Measurements from ENCODE around the gene CCDC8. TPM values are rescaled to one million over a fixed set of nuclear protein-coding genes. Genes with fewer than 3 reads are reported as not detected.
"Not testable (repeated sequence)": the region's sequence is repeated elsewhere in the genome, so short reads cannot be mapped to it uniquely, and the experiment has no call there.

CCDC8 gene
- 32.3 TPM for polyA plus RNA-seq (2013, experiment 1 of 2; ENCODE audit: insufficient read length)
- 33.5 TPM for polyA plus RNA-seq (2013, experiment 2 of 2; ENCODE audit: insufficient read length)

GRCh38 chr19:46413262-46414031, at the start of gene CCDC8:
Gene CCDC8 (minus strand): TSS chr19:46413564. CDS start chr19:46412810, 754 bp downstream.
- DNase-seq, result peak; percentile 98

GRCh38 chr19:46461537-46461936, 48.2 kb upstream of the CCDC8 start:
- no peak for DNase-seq

- DNase-seq, result no peak
Measured at GRCh38 chr19:46460981-46461380, 47.6 kb upstream of the CCDC8 start.

GRCh38 chr19:46460055-46460454, 46.7 kb upstream of the CCDC8 start:
- DNase-seq, result no peak

- no peak for DNase-seq
Measured at GRCh38 chr19:46456930-46457329, 43.6 kb upstream of the CCDC8 start.

GRCh38 chr19:46454244-46454643, 40.9 kb upstream of the CCDC8 start:
- no peak for DNase-seq

GRCh38 chr19:46453661-46454060, 40.3 kb upstream of the CCDC8 start:
- no peak for DNase-seq

- DNase-seq, result no peak
Measured at GRCh38 chr19:46452186-46452585, 38.8 kb upstream of the CCDC8 start.

GRCh38 chr19:46451352-46451751, 38.0 kb upstream of the CCDC8 start:
- DNase-seq, result no peak

- no peak for DNase-seq
Measured at GRCh38 chr19:46450737-46451136, 37.4 kb upstream of the CCDC8 start.

GRCh38 chr19:46449228-46449627, 35.9 kb upstream of the CCDC8 start:
- no peak for DNase-seq

GRCh38 chr19:46448601-46449000, 35.2 kb upstream of the CCDC8 start:
- no peak for DNase-seq

GRCh38 chr19:46447824-46448223, 34.5 kb upstream of the CCDC8 start:
- DNase-seq, result no peak

- no peak for DNase-seq
Measured at GRCh38 chr19:46447006-46447405, 33.6 kb upstream of the CCDC8 start.

- no peak for DNase-seq
Measured at GRCh38 chr19:46446021-46446420, 32.7 kb upstream of the CCDC8 start.

GRCh38 chr19:46442808-46443450, 29.6 kb upstream of the CCDC8 start:
- DNase-seq, result peak; percentile 79

GRCh38 chr19:46441866-46442265, 28.5 kb upstream of the CCDC8 start:
- DNase-seq, result no peak

GRCh38 chr19:46435689-46436088, 22.3 kb upstream of the CCDC8 start:
- DNase-seq, result not testable (repeated sequence)

- DNase-seq, result no peak
Measured at GRCh38 chr19:46435009-46435408, 21.6 kb upstream of the CCDC8 start.

GRCh38 chr19:46433470-46433869, 20.1 kb upstream of the CCDC8 start:
- not testable (repeated sequence) for DNase-seq

GRCh38 chr19:46431824-46432223, 18.5 kb upstream of the CCDC8 start:
- no peak for DNase-seq

GRCh38 chr19:46429999-46430398, 16.6 kb upstream of the CCDC8 start:
- no peak for DNase-seq

- peak; percentile 52 for DNase-seq
Measured at GRCh38 chr19:46428239-46429135, 15.1 kb upstream of the CCDC8 start, which contains the start of gene PNMA8C. Gene PNMA8C (minus strand): TSS chr19:46428936. CDS start chr19:46428359, 577 bp downstream.

Data from fibroblast of skin of abdomen (primary cell).